Stimulated activated CD8-positive, alpha-beta memory T cell treated with anti-CD3 and anti-CD28 coated beads, Interleukin-15, amount 100 ng/mL, for 24 hours (primary cell): ENCODE data around the gene CEP162.
"Not testable (repeated sequence)": the region's sequence is repeated elsewhere in the genome, so short reads cannot be mapped to it uniquely, and the experiment has no call there.

Experiments used
- DNase-seq: peaks from one replicate; pipeline ENCODE4 v3.0.0-alpha.2; 2020; ENCODE audit warnings: low read depth

The CEP162 gene

DNA sequence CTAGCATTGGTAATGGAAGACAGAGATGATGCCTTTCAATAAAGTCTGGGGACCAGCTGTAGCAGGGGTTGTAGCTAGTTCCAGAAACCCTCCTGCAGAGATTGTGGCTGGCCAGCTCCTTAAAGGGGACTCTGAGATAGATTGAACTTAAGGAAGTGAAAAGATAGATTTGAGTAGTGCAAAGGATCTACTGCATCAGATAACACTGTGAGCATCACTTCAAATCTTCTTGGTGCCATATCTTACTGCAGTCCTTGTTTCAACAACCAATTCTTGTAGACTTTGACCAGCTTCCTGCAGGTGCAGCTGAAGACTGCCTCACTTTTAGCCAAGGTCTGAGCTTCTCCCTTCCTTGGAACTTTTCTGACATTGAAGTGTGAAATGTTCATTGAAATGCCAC is 14.8 kb upstream of the CEP162 start:
- no peak for DNase-seq

DNA sequence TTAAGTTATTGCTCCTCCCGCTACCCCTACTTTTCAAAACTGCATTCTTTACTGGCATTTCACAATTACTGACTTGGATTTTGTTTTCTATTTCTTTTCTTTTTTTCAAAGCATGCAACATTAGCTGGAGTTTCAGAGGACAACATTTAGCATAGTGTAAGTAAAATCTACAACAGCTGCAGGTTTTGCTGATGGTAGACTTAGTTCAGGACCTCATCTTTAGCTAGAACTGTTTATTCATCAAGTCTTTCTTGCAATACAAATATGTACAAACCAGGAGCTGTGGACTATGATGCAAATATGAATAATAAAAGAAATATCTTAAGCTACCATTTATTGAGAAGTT is 728 bp upstream of the CEP162 start:
- no peak for DNase-seq

DNA sequence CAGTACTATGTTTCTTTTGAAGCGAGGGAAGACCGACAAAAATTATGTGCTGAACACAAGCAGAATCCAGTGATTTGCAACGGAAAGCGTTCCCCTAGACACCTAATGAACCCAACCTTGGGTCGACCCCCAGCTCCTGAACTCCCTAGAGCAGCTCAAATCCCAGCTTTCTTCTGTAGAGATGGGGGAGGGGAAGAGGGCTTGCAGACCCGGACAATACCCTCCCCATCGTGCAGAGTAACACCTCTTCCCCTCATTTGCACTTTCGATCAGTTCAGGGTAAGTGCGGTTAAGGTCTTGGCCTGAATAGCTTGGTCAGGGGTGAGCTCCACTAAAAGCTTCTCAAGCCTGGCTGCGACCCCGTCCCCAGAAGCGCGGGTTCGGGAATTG is 404 bp downstream of the CEP162 start:
- DNase-seq = no peak

DNA sequence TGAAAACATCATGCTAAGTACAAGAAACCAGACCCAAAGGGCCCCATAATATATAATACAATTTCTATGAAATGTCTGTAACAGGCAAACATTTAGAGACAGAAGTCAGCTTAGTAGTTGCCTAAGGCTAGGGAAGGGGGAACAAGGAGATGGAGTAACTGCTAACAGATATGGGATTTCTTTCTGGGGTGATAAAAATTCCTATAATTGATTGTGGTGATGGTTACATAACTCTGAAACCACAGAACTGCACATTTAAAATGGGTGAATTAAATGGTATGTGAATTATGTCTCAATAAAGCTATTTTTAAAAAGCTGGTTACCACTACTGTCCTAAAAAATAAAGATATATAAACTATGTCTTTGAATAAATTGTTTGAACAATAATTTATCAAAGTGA is 3.2 kb downstream of the CEP162 start:
- no peak for DNase-seq

DNA sequence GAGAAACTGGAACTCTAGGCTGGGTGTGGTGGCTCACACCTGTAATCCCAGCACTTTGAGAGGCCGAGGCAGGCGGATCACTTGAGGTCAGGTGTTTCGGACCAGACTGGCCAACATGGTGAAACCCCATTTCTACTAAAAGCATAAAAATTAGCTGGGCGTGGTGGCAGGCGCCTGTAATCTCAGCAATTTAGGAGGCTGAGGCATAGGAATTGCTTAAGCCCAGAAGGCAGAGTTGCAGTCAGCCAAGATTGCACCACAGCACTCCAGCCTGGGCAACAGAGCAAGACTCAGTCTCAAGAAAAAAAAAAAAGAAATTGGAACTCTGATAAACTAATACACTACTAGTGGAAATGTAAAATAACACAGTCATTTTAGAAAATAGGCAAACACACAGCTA is 3.8 kb downstream of the CEP162 start:
- not testable (repeated sequence) for DNase-seq

DNA sequence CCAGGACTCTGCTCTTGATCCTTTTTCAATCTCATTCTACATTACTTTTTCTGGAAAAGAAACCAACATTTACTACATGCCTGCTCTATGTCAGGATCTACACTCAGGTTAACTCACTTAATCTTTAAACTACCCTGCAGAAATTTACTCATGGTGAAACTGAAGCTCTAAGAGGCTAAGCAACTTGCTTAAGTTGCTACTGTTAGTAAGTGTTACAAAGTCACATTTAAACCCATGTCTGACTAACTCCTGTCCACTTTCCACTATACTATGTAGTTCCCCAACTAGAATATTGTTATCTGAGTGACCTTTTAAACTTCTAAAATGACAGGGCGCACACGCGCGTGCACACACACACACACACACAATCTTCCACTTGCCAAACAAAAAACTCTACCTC is 5.0 kb downstream of the CEP162 start:
- no peak for DNase-seq

DNA sequence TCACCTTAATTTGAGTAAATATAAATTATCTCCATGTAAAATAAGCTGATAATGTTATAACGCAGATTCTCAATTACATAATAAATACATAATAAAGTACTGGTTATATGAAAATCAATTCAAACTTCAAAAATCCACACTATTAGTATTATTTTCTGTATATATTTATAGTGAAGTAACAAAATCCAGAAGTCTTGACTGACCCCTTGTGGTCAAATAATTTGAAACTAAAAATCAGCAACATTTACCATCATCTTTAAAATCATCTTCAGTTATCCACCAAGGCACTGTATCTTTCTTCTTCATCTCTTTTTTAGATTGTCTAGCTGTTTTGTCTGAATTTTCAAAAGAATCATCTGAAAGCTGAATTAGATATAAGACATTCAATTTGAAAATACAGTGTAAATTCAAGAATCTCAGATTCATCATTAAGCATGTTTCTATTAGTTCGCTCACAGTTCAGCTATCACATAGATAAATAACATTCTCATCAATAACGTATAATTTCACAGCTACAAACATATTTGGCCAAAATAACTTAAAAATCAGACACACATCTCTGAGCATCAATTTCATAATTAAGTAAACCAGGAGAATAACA is 6.5 kb downstream of the CEP162 start:
- no peak for DNase-seq

DNA sequence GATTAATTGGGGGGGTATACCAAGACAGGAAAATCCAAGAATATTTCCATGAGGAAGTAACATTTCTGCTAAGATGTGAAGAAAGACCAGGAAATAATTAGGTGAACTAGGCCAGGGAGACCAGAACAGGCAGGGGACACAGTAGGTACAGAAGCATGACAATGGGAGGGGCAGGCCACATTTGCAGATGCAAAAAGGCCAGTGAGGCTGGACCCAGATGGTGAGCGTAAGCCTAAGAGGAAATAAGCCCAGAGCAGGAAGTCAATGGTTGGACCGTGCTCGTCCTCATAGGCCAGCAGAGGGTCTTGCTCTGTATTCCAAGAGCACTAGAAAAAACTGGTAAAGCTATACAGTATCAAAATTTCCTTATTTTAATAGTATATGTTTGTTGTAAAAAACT is 9.4 kb downstream of the CEP162 start:
- no peak for DNase-seq

DNA sequence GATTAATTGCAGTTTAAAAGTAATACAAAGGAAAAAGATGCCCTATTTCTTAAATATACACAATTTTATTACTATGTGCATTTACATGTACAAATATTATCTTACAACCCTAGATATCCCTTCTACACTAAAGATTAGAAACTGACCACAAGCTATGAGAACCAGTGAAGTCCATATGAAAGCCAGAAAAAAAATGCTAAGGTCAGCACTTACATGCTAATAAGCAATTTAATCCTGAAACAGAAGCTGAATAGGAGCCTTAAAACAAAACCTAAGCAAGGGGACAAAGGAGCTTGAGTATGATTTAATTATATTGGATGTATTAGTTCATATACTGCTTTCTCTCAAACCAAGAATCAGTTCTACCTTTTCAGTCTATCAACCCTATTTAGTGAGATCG is 14.2 kb downstream of the CEP162 start:
- DNase-seq = no peak

DNA sequence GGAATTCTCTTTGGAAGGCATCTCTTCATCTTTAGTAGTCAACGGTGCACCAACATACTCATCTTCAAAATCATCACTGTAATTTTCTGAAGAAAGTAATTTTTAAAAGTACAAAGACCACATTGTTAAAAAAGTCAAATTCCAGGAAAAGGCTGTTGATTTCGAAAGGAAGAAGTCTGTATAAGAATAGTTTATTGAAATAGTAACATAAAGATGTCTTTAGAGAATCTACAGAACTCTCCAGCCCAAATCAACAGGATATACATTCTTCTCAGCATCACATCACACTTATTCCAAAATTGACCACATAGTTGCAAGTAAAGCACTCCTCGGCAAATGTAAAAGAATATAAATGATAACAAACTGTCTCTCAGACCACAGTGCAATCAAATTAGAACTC is 23.4 kb downstream of the CEP162 start:
- no peak for DNase-seq

DNA sequence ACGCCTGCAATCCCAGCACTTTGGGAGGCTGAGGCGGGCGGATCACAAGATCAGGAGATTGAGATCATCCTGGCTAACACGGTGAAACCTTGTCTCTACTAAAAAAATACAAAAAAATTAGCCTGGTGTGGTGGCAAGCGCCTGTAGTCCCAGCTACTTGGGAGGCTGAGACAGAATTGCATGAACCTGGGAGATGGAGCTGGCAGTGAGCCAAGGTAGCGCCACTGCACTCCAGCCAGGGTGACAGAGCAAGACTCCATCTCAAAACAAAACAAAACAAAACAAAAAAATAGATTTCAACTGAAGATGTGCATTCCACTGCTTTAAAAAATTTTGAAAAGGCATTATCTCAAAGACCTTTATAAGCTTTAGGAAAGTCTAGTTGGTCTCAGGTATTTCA is 27.5 kb downstream of the CEP162 start:
- DNase-seq = not testable (repeated sequence)

DNA sequence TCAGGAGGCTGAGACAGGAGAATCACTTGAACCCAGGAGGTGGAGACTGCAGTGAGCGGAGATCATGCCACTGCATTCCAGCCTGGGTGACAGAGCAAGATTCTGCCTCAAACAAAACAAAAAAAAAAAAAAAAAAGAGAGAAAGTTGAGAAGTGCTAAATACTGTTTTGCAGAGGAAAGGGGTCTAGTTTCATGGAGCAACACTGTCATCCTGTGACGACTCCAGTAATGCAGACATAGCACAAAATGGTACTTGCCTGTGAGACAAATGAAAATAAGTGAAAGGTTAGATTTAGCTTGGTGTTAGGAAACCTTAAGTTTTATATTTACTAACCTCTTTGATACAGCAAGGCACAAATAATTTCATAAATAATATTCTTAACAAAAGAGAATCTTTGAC is 29.7 kb downstream of the CEP162 start:
- DNase-seq = no peak

DNA sequence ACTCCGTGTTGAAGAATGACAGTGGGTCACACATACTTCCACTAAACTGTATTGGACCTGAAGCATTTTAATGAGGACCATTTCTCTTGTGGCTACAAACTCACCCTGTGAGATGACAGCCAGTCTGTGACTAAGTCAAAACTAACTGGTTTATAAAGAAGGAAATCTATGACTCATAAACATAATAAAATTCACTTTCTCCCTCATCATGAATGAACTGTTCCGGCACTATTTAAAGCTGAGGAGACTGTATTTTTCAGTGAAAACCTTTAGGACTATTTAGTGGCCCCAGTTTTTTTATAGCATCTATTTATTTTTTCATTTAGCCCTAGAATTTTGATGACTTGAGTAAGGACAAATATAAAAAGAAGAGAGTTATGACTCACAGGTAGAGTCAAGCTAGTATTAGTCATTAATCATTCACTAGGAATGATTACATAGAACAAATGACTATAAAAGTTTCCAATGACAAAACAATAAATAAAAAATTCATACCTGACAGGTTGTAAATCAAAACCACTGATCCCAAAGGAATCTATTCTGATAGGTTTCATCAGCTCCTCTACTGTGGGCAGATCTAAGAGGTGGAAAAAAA is 34.2 kb downstream of the CEP162 start:
- no peak for DNase-seq

DNA sequence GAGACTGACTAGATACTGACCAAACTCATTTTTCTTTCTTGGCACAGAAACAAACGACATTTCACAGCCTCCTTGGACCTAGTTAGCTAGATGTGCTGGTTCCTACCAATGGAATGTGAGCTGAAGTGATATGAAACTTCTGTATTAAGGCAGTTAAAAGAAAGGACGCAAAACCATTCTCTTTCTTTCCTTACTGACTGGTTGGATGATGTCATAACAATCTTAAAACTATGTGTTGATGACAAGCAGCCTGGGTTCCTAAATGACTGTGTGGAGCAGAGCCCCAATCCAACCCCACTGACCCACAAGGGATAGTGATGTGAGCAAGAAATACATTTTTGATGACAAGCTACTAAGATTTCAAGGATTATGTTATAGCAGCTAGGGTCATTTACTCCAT is 35.6 kb downstream of the CEP162 start:
- no peak for DNase-seq

DNA sequence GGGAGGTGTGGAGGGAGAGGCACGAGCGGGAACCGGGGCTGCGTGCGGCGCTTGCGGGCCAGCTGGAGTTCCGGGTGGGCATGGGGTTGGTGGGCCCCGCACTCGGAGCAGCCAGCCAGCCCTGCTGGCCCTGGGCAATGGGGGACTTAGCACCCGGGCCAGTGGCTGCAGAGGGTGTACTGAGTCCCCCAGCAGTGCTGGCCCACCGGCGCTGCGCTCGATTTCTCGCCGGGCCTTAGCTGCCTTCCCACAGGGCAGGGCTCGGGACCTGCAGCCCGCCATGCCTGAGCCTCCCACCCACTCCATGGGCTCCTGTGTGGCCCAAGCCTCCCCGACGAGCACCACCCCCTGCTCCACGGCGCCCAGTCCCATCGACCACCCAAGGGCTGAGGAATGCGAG is 38.1 kb downstream of the CEP162 start:
- not testable (repeated sequence) for DNase-seq

DNA sequence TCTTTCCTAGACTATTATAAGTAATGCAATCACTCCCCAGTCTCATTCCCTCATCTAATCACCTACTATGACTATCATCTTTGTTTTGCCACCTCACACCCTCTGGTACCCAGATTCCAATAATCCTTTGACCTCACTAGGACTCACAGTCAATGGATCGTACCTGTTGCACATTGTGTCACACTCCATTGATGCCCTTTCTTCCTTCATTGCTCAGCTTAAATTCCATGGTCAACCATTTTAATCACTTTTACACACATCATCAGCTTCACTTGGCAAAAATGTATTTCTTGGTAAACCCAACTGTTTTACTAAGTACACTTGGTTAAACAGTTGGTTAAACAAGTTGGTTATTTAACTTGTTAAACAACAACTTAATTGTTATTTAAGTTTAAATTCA is 44.0 kb downstream of the CEP162 start:
- no peak for DNase-seq

DNA sequence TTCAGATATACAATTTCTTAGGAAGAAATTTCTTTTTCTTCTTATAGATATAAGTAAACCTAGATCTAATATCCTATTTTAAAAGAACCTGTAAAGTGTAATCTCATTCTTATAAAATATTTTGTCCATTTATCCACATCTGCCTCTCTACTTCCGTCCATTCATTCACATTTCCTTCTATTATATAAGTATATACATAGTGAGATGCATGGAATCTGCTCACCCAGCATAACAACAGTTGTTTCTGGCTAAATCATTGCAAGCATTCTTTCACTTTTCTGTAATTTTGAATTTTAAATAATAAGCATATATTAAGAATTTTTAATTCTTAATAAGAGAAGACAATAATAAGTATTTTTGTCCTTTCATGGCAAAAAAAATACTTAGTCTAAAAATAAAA is 45.4 kb downstream of the CEP162 start:
- no peak for DNase-seq

DNA sequence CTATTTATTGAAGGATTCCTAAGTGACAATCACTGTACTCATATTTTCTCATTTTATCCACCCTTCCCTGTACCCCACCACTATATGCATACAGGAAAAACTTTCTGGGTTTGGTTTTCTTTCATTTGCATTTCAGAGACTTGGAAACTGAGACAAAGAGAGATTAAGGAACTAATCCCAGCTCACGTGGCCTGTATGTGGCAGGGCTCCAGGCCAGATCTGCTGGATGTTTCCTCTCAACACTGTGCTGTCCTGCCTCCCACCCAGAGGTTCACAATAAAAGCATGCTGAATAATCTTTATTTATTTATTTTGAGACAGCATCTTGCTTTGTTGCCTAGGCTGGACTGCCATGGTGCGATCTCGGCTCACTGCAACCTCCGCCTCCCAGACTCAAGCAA is 50.2 kb downstream of the CEP162 start:
- DNase-seq = no peak

DNA sequence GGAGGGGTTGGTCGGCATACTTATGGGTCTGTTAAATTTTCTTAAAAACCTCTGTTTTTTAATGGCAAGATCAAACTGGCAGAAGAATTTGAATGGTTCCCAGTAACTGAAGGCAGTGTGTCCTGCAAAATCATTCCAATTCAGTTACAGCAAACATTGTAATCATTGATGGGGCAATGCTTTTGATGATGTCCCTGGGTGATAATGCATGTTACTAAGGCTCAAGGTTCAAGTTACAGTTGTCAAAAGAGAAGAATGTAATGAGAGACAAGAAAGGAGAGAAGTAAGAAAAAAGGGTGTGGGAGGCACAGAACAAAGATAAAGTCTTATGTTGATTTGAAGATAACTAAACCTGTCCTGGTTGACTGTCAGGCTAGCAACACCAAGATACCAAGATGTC is 54.9 kb downstream of the CEP162 start:
- no peak for DNase-seq

DNA sequence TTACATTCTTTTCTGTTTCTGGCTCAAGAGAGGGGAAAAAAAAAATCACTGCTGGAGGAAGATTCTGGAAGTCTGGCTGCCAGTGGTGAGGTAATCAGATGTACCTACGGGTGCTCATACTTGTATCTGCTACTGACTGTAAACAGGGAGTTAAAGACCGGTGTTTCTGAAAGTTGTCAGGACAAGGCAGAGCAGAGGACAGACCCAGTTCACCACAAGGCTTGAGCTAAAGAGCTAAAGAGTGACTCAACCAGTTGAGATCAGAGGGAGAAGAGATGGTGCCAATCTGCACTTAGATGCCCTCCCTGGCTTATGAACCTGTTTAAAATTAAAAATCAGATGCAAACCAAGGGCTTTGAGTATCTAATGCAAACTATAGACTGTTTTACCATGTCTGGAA is 55.4 kb downstream of the CEP162 start:
- DNase-seq = no peak

DNA sequence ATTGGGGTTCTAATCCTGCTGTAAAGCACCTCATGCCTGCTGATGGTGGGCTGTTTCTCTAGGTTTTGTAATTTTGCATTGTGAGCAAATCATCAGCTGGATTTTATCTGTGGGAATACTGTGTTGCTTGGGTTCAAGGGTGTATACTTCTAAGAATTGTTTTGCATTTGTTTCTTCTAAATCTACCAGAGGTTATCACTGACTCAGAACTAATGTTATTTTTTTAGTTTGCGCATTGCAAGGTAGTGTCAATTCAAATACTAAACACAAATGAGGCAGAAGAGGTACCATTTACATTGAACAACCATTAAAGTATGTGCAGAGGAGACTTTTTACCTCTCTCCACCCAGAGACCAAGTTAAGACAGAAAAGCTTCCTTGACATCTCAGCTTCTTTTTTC is 60.0 kb downstream of the CEP162 start:
- no peak for DNase-seq

DNA sequence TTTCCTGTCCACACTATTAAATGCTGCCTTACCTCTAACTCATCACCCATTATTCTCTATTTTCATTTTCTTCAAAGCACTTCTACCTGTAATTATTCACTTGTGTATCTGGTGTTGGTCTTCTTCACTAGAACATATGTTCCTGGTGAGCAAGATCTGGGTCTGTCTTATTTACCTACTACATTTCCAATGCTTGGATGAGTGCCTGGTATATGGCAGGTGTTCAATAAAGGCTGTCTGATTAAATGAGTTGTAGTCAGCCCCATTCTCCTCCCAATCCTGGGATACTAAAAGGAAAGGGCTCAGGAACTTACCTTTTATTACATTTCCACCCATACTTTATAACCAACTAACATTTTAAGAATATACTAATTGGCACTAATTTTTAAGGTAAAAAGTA is 61.0 kb downstream of the CEP162 start:
- no peak for DNase-seq

DNA sequence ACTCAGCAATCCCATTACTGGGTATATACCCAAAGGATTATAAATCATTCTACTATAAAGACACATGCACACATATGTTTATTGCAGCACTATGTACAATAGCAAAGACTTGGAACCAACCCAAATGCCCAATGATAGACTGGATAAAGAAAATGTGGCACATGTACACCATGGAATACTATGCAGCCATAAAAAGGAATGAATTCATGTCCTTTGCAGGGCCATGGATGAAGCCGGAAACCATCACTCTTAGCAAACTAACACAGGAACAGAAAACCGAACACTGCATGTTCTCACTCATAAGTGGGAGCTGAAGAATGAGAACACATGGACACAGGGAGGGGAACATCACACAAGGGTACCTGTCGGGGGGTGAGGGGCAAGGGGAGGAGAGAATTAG is 63.1 kb downstream of the CEP162 start:
- not testable (repeated sequence) for DNase-seq

DNA sequence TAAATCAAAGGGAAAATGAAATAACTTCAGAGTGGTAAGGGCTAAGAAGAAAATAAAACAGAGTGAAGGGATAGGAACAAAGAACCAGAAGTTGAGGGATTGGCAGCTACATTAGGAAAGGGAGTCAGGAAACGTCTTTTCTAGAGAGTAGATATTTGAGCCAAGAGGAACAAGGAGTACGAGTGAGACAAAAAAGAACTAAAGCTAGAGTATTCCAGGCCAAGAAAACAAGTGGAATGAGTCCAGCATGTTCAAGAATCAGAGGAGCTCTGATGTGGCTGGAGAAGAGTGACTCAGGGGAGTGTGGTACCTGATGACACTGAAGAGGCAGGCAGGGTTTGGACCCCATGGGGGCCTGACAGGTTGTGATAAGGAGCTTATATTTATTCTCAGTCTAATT is 66.3 kb downstream of the CEP162 start:
- DNase-seq = no peak

DNA sequence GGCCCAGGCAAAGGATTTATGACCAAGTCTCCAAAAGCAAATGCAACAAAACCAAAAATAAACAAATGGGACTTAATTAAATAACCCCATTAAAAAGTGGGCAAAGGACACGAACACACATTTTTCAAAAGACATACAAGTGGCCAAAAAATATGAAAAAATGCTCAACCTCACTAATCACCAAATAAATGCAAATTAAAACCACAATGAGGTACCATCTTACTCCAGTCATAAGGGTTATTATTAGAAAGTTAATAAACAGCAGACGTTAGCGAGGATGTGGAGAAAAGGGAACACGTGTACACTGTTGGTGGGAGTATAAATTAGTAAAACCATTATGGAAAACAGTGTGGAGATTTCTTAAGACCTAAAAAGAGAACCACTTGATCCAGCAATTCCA is 71.1 kb downstream of the CEP162 start:
- no peak for DNase-seq
